Fibroblast of lung (primary cell): ENCODE data around the gene MLIP.

ENCODE experiments used
- EZH2 ChIP-seq: IDR thresholded peaks from 2 replicates; pipeline ENCODE4 v1.5.1; 2012; ENCODE audit warnings: low read length, control low read depth, mild to moderate bottlenecking; ENCODE audit errors: missing control alignments
- TF ChIP-seq, protein P1 (sequence below), 2 donors: IDR thresholded peaks in 1 of 2; conservative IDR thresholded peaks in 1 of 2; 1 replicate in 1 of 2; 2 replicates in 1 of 2; pipeline ENCODE4 v1.5.1; 2011 to 2012; ENCODE audit warnings: low read length in 2 of 2, control low read depth in 1 of 2, inconsistent platforms in 1 of 2, low read depth in 1 of 2, mild to moderate bottlenecking in 1 of 2

DNA sequence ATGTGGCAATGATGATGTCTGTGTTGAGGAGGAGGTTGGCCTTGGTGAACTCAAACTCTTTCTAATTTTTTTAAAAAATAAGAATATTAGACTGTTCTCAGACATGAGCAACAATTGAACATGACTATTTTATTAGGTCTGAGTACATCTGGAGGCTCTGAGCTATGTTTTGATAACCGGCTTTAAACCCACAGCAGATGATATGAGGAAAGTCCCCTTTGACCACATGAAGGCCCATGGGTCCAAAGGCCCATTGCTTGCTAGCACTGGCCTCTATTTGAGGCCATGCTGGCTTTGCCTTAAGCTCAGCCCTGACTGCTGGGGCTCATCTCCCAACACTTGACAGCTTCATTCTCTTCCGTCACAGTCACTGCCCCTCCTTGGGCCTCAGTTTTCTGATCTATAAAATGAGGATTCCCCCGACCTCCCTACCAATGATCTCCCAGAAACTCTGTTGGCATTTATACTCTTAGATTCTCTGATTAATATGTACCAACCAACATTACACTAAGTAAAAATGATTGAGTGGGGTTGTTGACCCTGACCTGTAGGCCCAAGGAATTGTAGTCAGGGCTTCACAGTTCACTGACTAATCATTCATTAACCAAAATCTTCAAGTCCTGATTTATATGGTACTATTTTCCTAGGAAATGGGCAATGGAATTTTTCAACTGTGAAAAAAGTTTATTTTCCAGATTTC is 173.1 kb downstream of the MLIP start:
- TF ChIP-seq, protein P1, sequence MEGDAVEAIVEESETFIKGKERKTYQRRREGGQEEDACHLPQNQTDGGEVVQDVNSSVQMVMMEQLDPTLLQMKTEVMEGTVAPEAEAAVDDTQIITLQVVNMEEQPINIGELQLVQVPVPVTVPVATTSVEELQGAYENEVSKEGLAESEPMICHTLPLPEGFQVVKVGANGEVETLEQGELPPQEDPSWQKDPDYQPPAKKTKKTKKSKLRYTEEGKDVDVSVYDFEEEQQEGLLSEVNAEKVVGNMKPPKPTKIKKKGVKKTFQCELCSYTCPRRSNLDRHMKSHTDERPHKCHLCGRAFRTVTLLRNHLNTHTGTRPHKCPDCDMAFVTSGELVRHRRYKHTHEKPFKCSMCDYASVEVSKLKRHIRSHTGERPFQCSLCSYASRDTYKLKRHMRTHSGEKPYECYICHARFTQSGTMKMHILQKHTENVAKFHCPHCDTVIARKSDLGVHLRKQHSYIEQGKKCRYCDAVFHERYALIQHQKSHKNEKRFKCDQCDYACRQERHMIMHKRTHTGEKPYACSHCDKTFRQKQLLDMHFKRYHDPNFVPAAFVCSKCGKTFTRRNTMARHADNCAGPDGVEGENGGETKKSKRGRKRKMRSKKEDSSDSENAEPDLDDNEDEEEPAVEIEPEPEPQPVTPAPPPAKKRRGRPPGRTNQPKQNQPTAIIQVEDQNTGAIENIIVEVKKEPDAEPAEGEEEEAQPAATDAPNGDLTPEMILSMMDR (conservative IDR thresholded peaks at IDR 0.05 in 1 of 2, IDR thresholded peaks at IDR 0.05 in 1 of 2; ENCODE audit: low read depth in 1 of 2, low read length in 2 of 2): no peak
- TF ChIP-seq EZH2: no peak
